Measurements from ENCODE around the gene BDH1.

Gene BDH1

GRCh38 chr3:197552198-197552597 is 3.6 kb downstream of the BDH1 start:
- H3K4me3 ChIP-seq (replicated peaks; ENCODE audit: low read depth, low read length): no peak overlapping the region
- no peak for DNase-seq (ENCODE audit: extremely low read depth, insufficient read length)
- no peaks in the 10 kb centered on the region; the same call in none of the 2 replicates for H3K36me3 ChIP-seq (ENCODE audit: control insufficient read depth, insufficient read depth, low read length)
- TF ChIP-seq CTCF (IDR thresholded peaks at IDR 0.05; ENCODE audit: insufficient read depth, low read length, poor library complexity, severe bottlenecking): no peak
- H3K27me3 ChIP-seq (replicated peaks; ENCODE audit: control insufficient read depth, insufficient read depth, low read length): no peaks in the 10 kb centered on the region

GRCh38 chr3:197550489-197550888 is 5.3 kb downstream of the BDH1 start:
- no peak for DNase-seq (ENCODE audit: extremely low read depth, insufficient read length)
- no peak for TF ChIP-seq CTCF (IDR thresholded peaks at IDR 0.05; ENCODE audit: insufficient read depth, low read length, poor library complexity, severe bottlenecking)
- no peak overlapping the region for H3K4me3 ChIP-seq (replicated peaks; ENCODE audit: low read depth, low read length)
- peaks cover 6% of the 10 kb centered on the region for H3K36me3 ChIP-seq (ENCODE audit: control insufficient read depth, insufficient read depth, low read length)
- H3K27me3 ChIP-seq (replicated peaks; ENCODE audit: control insufficient read depth, insufficient read depth, low read length): no peaks in the 10 kb centered on the region

- peaks cover 6% of the 10 kb centered on the region for H3K36me3 ChIP-seq (ENCODE audit: control insufficient read depth, insufficient read depth, low read length)
- H3K4me3 ChIP-seq (replicated peaks; ENCODE audit: low read depth, low read length): no peak overlapping the region
- no peaks in the 10 kb centered on the region for H3K27me3 ChIP-seq (replicated peaks; ENCODE audit: control insufficient read depth, insufficient read depth, low read length)
- no peak for TF ChIP-seq CTCF (IDR thresholded peaks at IDR 0.05; ENCODE audit: insufficient read depth, low read length, poor library complexity, severe bottlenecking)
- DNase-seq (ENCODE audit: extremely low read depth, insufficient read length): no peak
These were observed 6.4 kb downstream of the BDH1 start for GRCh38 chr3:197549261-197549885.

GRCh38 chr3:197547306-197548011 is 8.3 kb downstream of the BDH1 start:
- DNase-seq (ENCODE audit: extremely low read depth, insufficient read length): no peak
- Histone ChIP-seq H3K4me3 (replicated peaks; ENCODE audit: low read depth, low read length) (no peak overlapping the region), H3K27me3 (replicated peaks; ENCODE audit: control insufficient read depth, insufficient read depth, low read length) (no peaks in the 10 kb centered on the region), H3K36me3 (ENCODE audit: control insufficient read depth, insufficient read depth, low read length) (peaks cover 8% of the 10 kb centered on the region)
- no peak for TF ChIP-seq CTCF (IDR thresholded peaks at IDR 0.05; ENCODE audit: insufficient read depth, low read length, poor library complexity, severe bottlenecking)

- Histone ChIP-seq H3K36me3 (ENCODE audit: control insufficient read depth, insufficient read depth, low read length) (peaks cover 8% of the 10 kb centered on the region), H3K4me3 (replicated peaks; ENCODE audit: low read depth, low read length) (no peak overlapping the region), H3K27me3 (replicated peaks; ENCODE audit: control insufficient read depth, insufficient read depth, low read length) (no peaks in the 10 kb centered on the region)
- DNase-seq (ENCODE audit: extremely low read depth, insufficient read length): no peak
- no peak for TF ChIP-seq CTCF (IDR thresholded peaks at IDR 0.05; ENCODE audit: insufficient read depth, low read length, poor library complexity, severe bottlenecking)
These were observed 9.3 kb downstream of the BDH1 start for GRCh38 chr3:197546307-197547085.

Measured in GM06990 (cell line).